ENCODE results near the gene ABCB9.
"Not testable (repeated sequence)": the region's sequence is repeated elsewhere in the genome, so short reads cannot be mapped to it uniquely, and the experiment has no call there.

ABCB9 gene

GRCh38 chr12:122937622-122938091 lies 28.6 kb downstream of the ABCB9 start:
- no peak for DNase-seq (ENCODE audit: low read depth in 2 of 2)

DNA sequence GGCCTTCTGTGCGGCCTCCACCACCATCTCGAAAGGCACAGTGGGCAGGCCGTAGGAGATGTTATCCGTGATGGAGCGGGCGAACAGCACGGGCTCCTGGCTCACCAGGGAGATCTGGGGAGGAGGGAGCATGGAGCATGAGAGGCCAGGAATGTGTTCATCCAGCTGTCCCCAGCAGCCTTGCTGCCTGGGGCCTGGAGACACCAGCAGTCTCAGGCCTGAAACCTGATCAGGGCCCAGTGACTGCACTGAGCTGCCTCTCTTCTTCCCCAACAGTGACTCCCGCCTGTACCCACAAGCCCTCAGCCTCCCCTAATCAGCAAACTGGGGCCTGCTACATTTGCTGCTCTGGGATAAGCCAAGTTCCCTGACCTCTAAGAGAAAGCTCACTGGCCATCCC lies 30.9 kb downstream of the ABCB9 start:
- DNase-seq (ENCODE audit: low read depth in 2 of 2): no peak

DNA sequence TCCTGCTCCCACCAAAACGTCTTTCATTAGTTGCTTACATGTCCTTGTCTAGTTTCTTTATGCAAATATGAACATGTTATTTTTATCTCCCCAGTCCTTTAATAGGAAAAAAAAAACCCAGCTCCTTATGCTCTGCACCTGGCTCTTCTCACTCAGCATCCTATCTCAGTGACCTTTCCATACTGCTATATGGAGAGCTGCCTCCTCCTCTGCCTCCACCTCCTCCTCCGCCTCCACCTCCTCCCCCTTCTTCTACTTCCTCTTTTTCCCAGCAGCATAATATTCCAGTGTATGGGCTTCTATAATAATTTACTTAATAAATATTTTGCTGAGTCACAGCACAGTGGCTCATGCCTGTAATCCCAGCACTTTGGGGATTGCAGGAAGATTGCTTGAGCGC lies 31.5 kb downstream of the ABCB9 start:
- DNase-seq (ENCODE audit: low read depth in 2 of 2): no peak

GRCh38 chr12:122932207-122932606 lies 34.1 kb downstream of the ABCB9 start:
- DNase-seq (ENCODE audit: low read depth in 2 of 2): no peak

DNA sequence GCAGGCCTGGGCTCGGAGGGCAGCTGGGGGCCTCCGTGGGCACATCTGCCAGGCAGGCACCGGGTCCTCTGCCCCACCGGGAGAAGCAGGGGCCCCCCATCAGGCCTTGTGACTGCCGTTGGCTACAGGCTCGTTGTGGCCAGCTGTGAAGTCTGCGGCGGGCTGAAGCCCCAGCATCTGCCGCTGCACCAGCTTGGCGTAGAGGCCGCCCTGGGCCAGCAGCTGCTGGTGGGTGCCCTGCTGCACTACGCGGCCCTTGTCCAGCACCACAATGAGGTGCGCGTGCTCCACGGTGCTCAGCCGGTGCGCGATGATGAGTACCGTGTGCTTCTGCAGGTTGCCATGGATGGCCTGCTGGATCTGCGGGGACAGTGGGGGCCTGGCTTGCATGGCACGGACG lies 36.5 kb downstream of the ABCB9 start:
- DNase-seq (ENCODE audit: low read depth in 2 of 2): no peak

GRCh38 chr12:122929148-122929538 lies 37.1 kb downstream of the ABCB9 start:
- no peak for DNase-seq (ENCODE audit: low read depth in 2 of 2)

- DNase-seq (ENCODE audit: low read depth in 2 of 2): no peak
Measured at GRCh38 chr12:122928404-122929147, 37.7 kb downstream of the ABCB9 start.

DNA sequence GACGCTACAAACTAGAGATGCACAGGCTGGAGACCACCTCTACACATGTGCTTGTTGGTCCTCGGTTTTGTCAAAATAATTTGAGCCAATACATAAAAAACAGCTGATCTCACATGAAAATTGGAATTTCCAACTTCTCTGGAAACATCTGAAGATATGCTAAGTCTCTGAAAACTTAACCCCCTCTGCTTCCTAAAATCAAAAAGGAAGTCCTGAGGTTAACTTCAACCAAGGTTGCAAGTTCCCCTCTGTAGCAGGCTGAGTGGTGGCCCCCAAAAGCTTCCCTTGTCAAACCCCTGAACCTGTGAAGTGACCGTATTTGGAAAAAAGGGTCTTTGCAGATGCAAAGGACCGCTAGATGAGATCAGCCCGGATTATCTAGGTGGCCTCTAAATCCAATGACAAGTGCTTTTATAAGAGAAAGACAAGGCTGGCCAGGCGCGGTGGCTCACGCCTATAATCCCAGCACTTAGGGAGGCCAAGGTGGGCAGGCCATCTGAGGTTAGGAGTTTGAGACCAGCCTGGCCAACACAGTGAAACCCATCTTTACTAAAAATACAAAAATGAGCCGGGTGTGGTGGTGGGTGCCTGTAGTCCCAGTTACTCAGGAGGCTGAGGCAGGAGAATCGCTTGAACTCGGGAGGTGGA lies 38.4 kb downstream of the ABCB9 start:
- no peak for DNase-seq (ENCODE audit: low read depth in 2 of 2)

GRCh38 chr12:122921917-122922316 lies 44.3 kb downstream of the ABCB9 start:
- no peak for DNase-seq (ENCODE audit: low read depth in 2 of 2)

DNA sequence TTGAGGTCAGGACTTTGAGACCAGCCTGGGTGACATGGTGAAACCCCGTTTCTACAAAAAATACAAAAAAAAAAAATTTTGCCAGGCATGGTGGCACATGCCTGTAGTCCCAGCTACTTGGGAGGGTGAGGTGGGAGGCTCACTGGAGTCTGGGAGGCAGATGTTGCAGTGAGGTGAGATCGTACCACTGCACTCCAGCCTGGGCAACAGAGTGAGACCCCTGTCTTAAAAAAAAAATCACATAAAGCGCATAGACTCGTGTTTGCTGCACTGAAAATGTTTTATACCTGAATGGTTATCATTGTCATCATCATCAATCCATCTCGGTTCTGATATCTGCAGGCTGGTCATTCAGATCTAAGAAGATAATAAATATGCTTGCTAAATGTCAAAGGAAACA lies 45.6 kb downstream of the ABCB9 start:
- no peak for DNase-seq (ENCODE audit: low read depth in 2 of 2)

- no peak for DNase-seq (ENCODE audit: low read depth in 2 of 2)
Measured at GRCh38 chr12:122918827-122919226, 47.4 kb downstream of the ABCB9 start.

DNA sequence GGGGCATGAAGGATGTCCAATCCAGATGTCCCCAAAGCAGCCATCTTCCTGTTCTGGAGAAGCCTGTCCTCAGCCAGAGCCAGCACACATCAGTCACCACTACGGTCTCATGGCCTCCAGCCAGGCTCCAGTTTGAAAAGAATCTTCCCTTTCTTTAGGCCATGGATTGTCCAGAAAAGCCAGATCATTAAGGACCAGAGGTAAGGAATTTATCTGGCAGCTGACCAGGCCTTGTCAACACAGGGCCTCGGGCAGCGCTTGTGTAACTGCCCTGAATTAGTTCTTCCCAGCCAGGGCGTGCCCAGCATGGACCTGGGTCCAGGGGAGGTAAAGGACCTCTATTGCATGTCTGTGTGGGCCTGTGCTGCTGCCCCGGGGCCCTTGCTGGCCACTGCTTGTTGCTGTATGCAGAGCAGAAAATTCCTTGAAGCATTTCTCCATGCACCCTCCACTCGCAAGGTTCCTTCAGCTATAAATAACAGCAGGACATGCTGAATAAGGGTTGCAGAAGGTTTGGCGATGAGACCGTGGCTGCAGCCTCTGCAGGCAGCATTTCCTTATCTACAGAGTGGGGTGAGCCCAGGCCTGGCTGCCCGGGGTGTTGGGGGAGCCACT lies 48.6 kb downstream of the ABCB9 start:
- DNase-seq (ENCODE audit: low read depth in 2 of 2): no peak

GRCh38 chr12:122909442-122910288 lies 56.6 kb downstream of the ABCB9 start:
- DNase-seq (ENCODE audit: low read depth in 2 of 2): no peak

- no peak for DNase-seq (ENCODE audit: low read depth in 2 of 2)
Measured at GRCh38 chr12:122908915-122909314, 57.3 kb downstream of the ABCB9 start.

DNA sequence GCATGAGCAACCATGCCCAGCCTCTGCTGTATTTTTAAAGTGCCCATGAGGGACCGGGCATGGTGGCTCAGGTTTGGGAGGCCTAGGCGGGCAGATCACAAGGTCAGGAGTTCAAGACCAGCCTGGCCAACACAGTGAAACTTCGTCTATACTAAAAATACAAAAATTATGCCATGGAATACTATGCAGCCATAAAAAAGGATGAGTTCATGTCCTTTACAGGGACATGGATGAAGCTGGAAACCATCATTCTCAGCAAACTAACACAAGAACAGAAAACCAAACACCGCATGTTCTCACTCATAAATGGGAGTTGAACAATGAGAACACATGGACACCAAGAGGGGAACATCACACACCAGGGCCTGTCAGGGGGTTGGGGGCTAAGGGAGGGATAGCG lies 61.0 kb downstream of the ABCB9 start:
- DNase-seq (ENCODE audit: low read depth in 2 of 2): not testable (repeated sequence)

DNA sequence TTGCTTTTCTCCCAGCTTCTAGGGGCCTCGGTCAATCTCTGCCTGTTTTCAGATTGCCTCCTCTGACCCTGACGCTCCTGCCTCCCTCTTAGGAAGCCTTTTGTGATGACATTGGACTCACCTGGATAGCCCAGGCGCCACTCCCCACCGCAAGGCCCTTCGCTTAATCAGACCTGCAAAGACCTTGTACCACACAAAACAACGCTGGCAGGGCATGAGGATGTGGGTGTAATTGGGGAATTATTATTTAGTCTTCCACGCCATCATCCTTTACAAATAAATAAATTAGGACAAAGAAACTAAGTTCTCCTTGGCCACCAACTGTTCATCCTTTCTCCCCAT lies 62.6 kb downstream of the ABCB9 start:
- DNase-seq (ENCODE audit: low read depth in 2 of 2): no peak

DNA sequence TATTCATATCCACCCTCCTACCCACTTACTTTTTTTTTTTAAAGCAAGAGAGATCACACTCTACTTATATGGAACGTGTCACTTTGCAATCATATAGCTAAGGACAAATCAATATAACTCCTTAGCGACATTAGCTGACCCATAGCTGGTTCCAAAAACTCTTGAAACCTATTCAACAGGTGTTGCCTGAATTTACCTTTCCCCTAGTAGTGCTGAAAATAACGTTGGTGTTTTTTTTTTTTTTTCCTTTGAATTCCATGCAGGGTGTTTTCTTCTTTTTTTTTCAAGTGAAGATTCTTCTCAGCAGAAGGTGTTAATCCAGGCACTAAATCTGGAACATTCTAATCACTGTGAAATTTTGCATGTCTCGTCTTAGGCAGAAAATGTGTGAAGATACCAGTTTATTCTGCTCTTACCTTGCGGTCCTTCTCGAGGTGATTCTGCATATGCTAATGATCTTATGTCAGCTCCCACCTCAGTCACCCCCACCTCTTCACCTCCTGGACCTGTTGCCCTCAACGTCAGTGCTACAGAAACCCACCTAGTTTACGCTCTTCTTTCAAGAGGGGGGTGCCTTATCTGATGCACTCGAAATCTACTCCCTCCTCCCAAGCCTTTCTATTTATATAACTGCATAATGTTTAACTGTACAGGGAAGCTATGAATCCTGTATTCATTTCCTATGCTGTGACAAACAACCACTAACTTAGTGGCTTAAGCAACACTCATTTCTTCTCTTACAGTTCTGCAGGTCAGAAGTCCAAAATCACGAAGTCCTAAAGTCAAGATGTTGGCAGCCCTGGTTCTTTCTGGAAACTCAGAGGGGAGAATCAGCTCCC lies 63.2 kb downstream of the ABCB9 start:
- DNase-seq (ENCODE audit: low read depth in 2 of 2): no peak

DNA sequence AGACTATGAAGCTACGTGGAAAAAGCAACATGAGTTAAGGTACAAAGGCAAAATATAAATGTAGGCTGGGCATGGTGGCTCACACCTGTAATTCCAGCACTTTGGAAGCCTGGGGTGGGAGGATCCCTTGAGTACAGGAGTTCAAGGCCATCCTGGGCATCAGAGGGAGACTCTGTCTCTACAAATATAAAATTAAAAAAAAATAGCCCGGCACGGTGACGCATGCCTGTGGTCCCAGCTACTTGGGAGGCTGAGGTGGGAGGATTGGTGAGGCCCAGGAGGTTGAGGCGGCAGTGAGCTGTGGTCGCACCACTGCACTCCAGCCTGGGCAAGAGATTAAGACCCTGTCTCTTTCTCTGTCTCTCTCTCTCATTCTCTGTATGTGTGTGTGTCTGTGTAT lies 66.4 kb downstream of the ABCB9 start:
- DNase-seq (ENCODE audit: low read depth in 2 of 2): no peak

- no peak for DNase-seq (ENCODE audit: low read depth in 2 of 2)
Measured at GRCh38 chr12:122896662-122897061, 69.6 kb downstream of the ABCB9 start.

DNA sequence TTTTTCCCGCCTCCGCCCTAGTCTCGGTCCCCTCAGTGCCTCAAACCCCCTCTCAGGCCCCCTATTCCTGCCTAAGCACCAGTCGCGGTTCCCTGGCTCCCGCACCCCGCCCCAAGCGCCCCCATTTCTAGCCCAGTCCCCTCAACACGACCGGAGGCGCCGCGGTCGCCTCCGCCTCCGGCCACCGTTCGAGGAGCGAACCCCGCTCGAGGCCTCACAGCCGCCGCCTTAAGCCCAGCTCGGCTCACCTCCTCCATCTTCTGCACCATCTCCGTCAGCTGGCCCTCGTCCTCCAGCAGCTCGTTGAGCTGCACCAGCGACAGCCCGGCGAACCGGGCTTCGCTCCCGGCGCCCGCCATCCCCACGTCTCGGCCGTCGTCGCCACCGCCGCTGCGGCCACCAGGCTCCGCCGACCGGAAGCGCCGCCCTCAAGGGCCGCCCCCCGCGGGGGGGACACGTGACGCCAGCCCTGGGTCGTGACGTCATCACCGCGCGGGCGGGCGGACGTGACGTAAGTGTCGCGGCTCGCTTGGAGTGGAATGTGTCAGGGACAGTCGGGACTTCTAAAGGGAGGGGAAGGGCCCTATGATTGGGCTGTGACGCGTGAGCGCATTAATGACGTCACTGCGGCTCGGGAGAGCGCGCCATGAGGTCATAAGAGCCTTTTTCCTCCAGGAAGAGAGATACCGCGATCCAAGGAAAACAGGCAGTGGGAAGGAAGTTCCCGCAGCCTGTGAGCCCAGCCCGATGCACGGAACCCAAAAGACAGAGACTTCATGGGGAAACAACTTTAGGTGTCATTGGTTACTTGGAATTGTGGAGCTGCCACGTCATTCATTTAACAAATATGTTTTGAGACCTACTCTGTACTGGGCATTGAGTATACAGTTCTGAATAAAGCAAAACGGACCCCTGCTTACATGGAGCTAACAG lies 70.3 kb downstream of the ABCB9 start, which contains the start of gene VPS37B:
TSS of gene VPS37B (minus strand) at position 421 of the 933 bp plus-strand sequence. CDS start at position 359, 62 bp downstream.
- peak; percentile 73 to 77 for DNase-seq (ENCODE audit: low read depth in 2 of 2)

Measured in stimulated activated CD8-positive, alpha-beta memory T cell treated with anti-CD3 and anti-CD28 coated beads, Interleukin-15, amount 100 ng/mL, for 48 hours (primary cell).